COLO668 (cell line): ENCODE results near the gene TOMM70.
"Not testable (repeated sequence)": the region's sequence is repeated elsewhere in the genome, so short reads cannot be mapped to it uniquely, and the experiment has no call there.

Source experiments
- DNase-seq: peaks from one replicate; lab custom pipeline; 2025; ENCODE audit not compliant: unreplicated experiment; lab: John Stamatoyannopoulos, UW

The TOMM70 gene

DNA sequence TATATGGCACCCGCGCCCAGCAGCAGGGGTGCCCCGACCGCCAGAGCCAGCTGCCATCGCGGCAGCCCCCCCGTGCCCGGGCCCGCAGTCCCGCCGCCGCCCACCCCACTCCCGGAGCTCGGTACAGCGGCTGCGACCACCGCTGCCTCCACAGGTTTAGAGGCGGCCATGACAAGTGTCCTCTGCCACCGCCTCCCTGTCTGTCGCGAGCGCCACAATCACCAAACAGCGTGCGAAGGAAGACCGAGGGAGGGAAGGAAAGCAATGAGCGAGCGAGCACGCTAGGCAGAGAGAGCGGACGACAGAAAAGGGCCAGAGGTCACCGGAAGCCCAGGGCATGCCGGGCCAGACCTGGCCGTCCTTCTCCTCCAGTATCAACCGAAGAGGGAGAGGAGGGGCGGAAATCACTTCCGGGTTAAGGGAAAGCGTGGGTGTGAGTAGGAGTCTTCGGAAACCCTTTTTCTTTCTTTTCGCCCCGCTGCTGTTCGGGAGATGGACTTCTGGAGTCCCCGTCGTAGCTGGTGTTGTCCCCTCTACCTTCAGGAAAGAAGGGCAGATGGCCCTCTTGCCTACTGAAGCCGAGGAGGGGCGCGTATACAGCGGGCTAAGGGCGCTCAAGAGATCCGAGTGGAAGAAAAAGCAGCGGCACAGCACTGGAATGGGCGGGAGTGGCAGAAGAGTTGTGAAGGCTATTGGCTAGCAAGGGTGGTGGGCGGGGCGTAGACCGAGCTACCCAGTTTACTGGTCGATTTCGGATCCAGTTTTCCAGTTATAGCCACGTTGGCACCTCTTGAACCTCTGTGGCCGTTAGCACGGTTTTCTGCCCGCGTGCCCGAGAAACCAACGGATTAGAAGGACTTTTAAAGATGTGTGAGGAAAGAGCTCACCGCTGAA, at the start of gene TOMM70, which contains the start of gene LNP1:
TSS of gene TOMM70 (minus strand) at position 310 of the 894 bp plus-strand sequence. CDS start at position 170, 140 bp downstream.
TSS of gene LNP1 (plus strand) at position 760 of the 894 bp plus-strand sequence. CDS start 28,191 bp downstream, outside the sequence.
- DNase-seq: peak; percentile 94

DNA sequence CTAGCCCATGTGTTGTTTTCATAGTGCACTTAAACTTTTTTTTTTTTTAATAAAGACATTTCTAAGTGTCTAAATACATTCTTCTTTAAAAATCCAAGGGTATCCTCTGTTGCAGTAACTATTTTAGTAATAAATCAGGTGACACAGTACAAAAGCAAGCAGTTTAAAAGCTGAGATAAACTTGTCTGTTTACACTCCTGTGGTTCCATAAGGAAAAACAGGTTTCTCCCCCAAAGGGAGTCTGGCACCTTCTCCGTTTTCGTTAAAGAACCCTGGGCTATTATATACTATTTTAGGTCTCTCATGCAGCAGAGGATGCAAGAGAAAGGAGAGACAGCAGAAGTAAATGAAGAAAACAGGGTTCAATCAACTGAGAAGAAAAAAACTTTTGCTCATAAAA, 48.3 kb upstream of the TOMM70 start:
- no peak for DNase-seq

DNA sequence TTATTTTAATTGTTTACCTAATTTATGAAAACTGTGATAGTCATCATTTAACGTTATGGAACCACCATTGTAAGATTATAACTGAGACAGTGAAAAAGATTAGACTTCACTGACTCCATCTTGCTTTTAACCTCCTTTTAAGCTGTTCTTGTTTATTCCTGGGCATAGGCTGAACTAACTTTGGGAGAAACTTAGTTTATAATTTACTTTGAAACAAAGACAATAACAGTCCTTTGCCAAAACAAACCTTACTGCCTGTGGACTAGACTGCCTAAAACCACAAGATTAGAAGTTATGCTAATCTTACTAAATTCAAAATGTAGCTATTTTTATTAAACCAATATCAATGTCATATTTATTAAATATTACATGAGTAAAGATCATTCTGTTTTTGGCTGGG, 47.2 kb upstream of the TOMM70 start:
- no peak for DNase-seq

DNA sequence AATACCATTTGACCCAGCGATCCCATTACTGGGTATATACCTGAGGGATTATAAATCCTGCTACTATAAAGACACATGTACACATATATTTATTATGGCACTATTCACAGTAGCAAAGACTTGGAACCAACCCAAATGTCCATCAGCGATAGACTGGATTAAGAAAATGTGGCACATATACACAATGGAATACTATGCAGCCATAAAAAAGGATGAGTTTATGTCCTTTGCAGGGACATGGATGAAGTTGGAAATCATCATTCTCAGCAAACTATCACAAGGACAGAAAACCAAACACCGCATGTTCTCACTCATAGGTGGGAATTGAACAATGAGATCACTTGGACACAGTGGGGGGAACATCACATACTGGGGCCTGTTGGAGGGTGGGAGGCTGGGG, 46.2 kb upstream of the TOMM70 start:
- DNase-seq: not testable (repeated sequence)

DNA sequence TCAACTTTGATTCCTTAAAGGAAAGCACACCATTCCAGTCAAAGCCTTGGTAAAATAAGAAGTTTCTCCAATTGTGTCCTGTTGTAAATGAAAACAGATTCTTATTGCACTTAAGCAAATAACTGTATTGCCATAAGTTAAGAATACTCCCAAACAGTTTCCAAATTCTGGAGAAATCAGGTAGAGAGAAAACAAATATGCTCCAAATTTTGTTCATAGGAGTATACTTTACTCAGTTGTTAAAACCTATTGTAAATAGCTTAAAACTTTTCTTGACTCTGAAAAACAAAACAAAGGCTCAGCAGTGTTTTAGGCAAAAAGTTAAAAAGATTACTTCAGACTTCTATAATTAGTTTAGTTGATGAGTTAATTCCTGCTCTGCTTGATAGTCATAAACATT, 42.8 kb upstream of the TOMM70 start:
- DNase-seq: no peak

DNA sequence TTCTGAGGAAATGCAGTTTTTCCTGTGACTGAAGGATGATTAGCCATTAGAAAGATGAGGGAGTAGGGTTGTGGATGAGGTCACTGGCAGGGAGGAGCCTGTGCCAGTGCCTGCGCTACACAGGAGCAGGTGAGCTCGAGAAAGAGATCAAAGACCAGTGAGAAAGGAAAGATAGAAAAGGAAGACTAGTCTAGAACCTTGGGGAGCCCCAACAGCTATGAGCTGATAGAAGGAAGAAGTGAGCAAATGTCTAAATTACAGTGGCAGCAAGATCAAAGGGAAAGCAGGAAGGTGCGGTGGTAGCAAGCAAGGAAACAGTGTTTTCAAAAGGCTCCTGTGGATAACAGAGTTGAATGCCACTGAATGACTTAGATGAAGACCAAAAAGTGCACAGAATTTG, 40.0 kb upstream of the TOMM70 start:
- no peak for DNase-seq

DNA sequence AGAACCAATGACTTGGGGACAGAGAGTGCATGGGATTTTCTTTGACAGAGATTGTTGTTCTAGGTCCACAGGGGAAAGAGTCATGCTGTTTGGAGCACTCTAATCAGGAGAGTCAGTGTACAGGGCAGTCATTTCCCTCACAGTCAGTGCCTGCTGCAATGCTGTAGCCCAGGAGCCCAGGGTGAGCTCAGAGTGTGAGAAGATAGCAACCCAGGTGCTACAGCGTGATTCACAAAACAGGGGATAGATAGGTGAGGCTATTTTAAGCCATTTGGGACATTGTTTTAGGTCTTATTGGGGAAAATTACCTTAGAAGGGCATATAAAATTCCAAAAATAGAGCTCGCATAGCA, 37.7 kb upstream of the TOMM70 start:
- no peak for DNase-seq

GRCh38 chr3:100437721-100438622, 37.1 kb upstream of the TOMM70 start:
- no peak for DNase-seq

DNA sequence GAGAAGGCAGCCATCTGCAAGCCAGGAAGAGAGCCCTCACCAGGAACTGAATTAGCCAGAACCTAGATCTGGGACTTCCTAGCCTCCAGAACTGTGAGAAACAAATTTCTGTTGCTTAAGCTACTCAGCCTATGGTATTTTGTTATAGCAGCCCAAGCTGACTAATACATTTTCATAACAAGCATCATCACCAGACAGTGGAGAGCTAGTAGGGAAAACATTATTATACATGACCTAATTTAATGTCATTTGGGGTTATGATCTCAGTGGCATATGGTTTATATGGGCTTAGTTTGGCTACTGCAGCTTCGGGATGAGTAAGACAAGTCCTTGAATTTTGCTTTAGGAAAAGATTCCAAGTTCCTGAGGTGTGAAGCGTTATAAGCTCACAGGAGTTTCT, 36.1 kb upstream of the TOMM70 start:
- no peak for DNase-seq

DNA sequence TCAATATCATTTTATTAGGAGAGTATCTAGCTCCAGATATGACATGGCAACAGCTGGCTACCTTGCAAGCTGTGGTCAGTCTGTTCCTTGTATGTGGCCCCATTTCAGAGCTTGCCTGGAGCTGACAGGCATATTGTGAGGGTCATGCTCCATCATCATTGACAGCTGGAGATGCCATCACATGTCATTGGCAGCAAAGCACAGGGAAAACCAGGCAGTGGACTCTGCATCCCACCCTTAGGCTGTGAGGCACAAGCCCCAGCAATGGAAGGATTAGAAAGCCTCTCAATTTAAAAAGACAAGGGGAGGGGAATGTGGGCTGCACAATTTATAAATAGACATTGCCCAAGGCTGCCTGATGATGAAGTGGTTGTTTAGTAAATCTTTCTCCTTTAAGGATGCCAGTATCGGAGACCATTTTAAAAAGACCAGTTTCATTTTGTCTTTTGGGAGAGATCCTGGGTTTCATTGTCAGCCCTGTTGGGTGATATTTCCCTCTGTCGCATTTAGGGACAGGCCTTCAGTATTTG, 28.4 kb upstream of the TOMM70 start:
- DNase-seq: no peak

GRCh38 chr3:100427699-100428098, 26.8 kb upstream of the TOMM70 start:
- no peak for DNase-seq

GRCh38 chr3:100426067-100426682, 25.3 kb upstream of the TOMM70 start:
- no peak for DNase-seq

- DNase-seq: no peak
Observed at GRCh38 chr3:100425316-100425715, 24.4 kb upstream of the TOMM70 start.

GRCh38 chr3:100424261-100424660, 23.4 kb upstream of the TOMM70 start:
- no peak for DNase-seq

DNA sequence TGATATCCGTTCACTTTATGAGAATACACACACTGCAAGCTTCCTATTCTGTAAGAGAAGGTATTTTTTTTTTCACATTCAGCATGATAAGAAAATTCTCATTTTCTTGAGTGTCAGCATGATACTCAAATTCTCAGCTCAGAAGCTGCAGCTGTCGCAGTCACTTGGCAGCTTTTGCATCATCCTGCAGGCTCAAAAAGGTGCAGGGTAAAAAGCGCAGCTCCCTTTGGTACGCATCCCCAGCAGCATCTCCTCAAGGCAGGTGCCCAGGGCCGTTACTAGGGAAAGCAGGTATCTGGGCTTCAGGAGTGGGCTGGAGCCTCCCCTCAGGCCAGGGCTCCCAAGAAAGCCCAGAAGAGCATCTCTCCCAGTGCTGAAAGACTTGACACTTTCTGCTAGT, 22.7 kb upstream of the TOMM70 start:
- no peak for DNase-seq

GRCh38 chr3:100420885-100421284, 20.0 kb upstream of the TOMM70 start:
- DNase-seq: no peak

DNA sequence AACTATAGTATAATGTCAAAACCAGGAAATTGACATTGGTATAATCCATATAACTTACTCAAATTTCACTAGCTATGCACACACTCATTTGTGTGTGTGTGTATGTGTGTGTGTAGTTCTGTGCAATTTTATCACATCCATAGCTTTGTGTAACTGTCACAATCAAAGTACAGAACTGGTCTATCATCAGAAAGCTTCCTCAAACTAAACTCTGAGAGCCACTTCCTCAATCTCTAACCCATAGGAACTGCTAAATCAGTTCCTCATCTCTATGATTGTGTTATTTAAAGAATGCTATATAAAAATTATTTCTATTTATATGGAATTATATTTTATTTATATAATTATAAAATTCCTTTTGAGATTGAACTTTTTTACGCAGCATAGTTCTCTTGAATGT, 18.5 kb upstream of the TOMM70 start:
- DNase-seq: no peak

- DNase-seq: no peak
Observed at GRCh38 chr3:100416863-100417262, 16.0 kb upstream of the TOMM70 start.

DNA sequence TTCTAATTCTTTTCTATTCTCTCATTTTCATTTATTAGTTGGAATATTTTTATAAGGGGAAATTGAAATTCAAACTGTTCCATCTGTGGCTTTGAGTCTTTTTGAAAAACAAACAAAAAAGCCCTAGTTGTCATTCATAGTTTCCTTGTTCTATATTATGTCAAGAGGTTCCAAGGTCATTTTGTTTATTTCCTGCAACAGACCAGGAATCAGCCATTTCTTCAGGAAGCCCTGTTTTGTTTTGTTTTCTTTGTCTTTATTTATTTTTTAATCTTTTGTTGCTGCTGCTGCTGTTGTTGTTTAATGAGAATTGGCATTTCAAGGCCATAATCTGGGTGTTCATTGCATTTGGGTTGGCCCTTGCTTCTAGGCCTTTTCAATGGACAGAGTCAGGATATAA, 15.3 kb upstream of the TOMM70 start:
- no peak for DNase-seq

- DNase-seq: no peak
Observed at GRCh38 chr3:100413613-100414012, 12.7 kb upstream of the TOMM70 start.

GRCh38 chr3:100412912-100413590, 12.2 kb upstream of the TOMM70 start:
- no peak for DNase-seq
